Left renal pelvis (tissue), 4 donors: Measurements from ENCODE around the gene CAPN15. TPM values are rescaled to one million over a fixed set of nuclear protein-coding genes. Genes with fewer than 3 reads are reported as not detected.
"Not testable (repeated sequence)": the region's sequence is repeated elsewhere in the genome, so short reads cannot be mapped to it uniquely, and the experiment has no call there.

Source experiments
- DNase-seq, 4 donors: peaks; one replicate each; pipeline ENCODE4 v3.0.0-alpha.2; 2013; ENCODE audit warnings: low read depth in 4 of 4, low spot score in 3 of 4
- polyA plus RNA-seq, 4 donors: library from polyadenylated mRNA; unstranded; fragments of 120-200 nt; gene quantifications; one replicate each; pipeline ENCODE4 v1.2.1, GENCODE V29; 2013; ENCODE audit not compliant: insufficient read length in 4 of 4

Gene CAPN15
- polyA plus RNA-seq, result 10 to 100 TPM; 16.2 to 36.6 (median 23.5) TPM

GRCh38 chr16:527015-527903, at the start of gene CAPN15:
Gene CAPN15 (plus strand): TSS chr16:527712. CDS start chr16:546839, 19,127 bp downstream.
- DNase-seq, result peak; percentile 81 to 83 (median 81)

GRCh38 chr16:478287-478686, 49.2 kb upstream of the CAPN15 start:
- not testable (repeated sequence) for DNase-seq

GRCh38 chr16:482468-483185, 44.9 kb upstream of the CAPN15 start:
- DNase-seq, result no peak

GRCh38 chr16:483341-484075, 44.0 kb upstream of the CAPN15 start:
- DNase-seq, result no peak

- no peak for DNase-seq
Observed at GRCh38 chr16:489606-490005, 37.9 kb upstream of the CAPN15 start.

GRCh38 chr16:490768-491167, 36.7 kb upstream of the CAPN15 start:
- no peak for DNase-seq

- DNase-seq, result no peak
Observed at GRCh38 chr16:491220-491919, 36.1 kb upstream of the CAPN15 start.

GRCh38 chr16:492211-492875, 35.2 kb upstream of the CAPN15 start:
- DNase-seq, result no peak

GRCh38 chr16:494676-495075, 32.8 kb upstream of the CAPN15 start:
- not testable (repeated sequence) for DNase-seq

- DNase-seq, result no peak
Observed at GRCh38 chr16:495127-495748, 32.3 kb upstream of the CAPN15 start.

- no peak for DNase-seq
Observed at GRCh38 chr16:496097-496886, 31.2 kb upstream of the CAPN15 start.

- no peak for DNase-seq
Observed at GRCh38 chr16:497258-497657, 30.3 kb upstream of the CAPN15 start.

- no peak for DNase-seq
Observed at GRCh38 chr16:499924-500323, 27.6 kb upstream of the CAPN15 start.

GRCh38 chr16:500709-501108, 26.8 kb upstream of the CAPN15 start:
- DNase-seq, result no peak

GRCh38 chr16:502179-502943, 25.2 kb upstream of the CAPN15 start:
- DNase-seq, result no peak

GRCh38 chr16:503150-504071, 24.1 kb upstream of the CAPN15 start:
- no peak for DNase-seq
